ENCODE results near the gene GOSR2. TPM values are rescaled to one million over a fixed set of nuclear protein-coding genes. Genes with fewer than 3 reads are reported as not detected.
A peak's percentile ranks its signal among the peaks of the same experiment; 100 is the strongest.

GOSR2 gene
- total and polyA plus RNA-seq, 2 of the 4 experiments (the other 2 are of a cell fraction), result 63.4 to 75.6 TPM

DNA sequence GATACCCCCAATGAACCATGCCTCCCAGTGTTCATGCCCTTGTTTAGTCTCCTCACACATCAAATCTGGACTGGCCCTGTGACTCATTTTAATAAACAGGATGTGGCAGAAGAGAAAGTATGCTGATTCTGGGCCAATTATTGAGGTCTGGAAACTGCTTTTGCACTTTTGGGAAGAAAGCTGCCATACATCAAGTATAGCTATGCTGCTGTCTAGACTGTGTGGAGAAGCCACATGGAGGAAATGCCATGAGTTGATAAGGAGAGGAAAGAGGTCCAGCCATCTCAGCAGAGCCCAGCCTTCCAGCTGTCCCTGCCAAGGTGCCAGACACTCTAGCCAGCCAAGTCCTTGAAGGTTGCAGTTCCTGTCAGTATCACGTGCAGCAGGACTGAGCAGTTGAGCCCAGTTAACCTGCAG is 39.4 kb downstream of the GOSR2 start:
- Histone ChIP-seq H2AK9ac (replicated peaks; ENCODE audit: low read depth, low read length, poor library complexity) (no peak overlapping the region), H3K14ac (replicated peaks; ENCODE audit: low read depth, low read length) (0 out of 2 replicates have a peak overlapping the region, but pooled peaks have one; percentile 51), H3K36me3 (ENCODE audit: control insufficient read depth, insufficient read depth, low read length) (no peaks in the 10 kb centered on the region), H3K27ac (ENCODE audit: insufficient read depth, low read length) (no peak overlapping the region), H2AK5ac (ENCODE audit: low read depth, low read length) (no peak overlapping the region), H3K56ac (ENCODE audit: extremely low read depth, insufficient read depth, low read length) (no peak overlapping the region; the same call in 1 of the 2 replicates), H3K18ac (ENCODE audit: low read depth, low read length) (no peak overlapping the region), H3K79me1 (ENCODE audit: low read depth in 1 of 2, low read length in 2 of 2) (no peaks in the 10 kb centered on the region), H2BK15ac (ENCODE audit: low read depth, low read length) (no peak overlapping the region), H3K23ac (ENCODE audit: low read depth, low read length) (no peak overlapping the region), H4K5ac (ENCODE audit: low read depth, low read length) (no peak overlapping the region), H3K9me1 (ENCODE audit: insufficient read depth, low read length) (no peaks in the 10 kb centered on the region; the same call in 1 of the 2 replicates), H2BK5ac (ENCODE audit: low read depth, low read length, poor library complexity, severe bottlenecking) (no peak overlapping the region), H3K4me2 (ENCODE audit: low read depth, low read length) (no peak overlapping the region), H2AFZ (replicated peaks; ENCODE audit: low read length, poor library complexity) (no peak overlapping the region), H4K20me1 (ENCODE audit: insufficient read depth, low read length) (no peaks in the 10 kb centered on the region), H3K9me3 (ENCODE audit: control insufficient read depth, insufficient read depth, low read length) (peaks cover 2% of the 10 kb centered on the region; the same call in 1 of the 2 replicates), H3K4me3 (ENCODE audit: insufficient read depth, low read depth, low read length) (no peak overlapping the region), H3K4me1 (ENCODE audit: control insufficient read depth, insufficient read depth, low read length) (peaks cover 2% of the 10 kb centered on the region), H2BK20ac (ENCODE audit: low read depth, low read length) (no peak overlapping the region), H3K9ac (ENCODE audit: low read depth, low read length) (no peak overlapping the region), H2BK120ac (ENCODE audit: low read depth, low read length) (peak overlapping the region; percentile 16; the same call in 1 of the 2 replicates), H3K4ac (ENCODE audit: low read depth, low read length) (no peak overlapping the region), H3K27me3 (ENCODE audit: control insufficient read depth, insufficient read depth, low read length) (peaks cover 24% of the 10 kb centered on the region), H4K8ac (ENCODE audit: low read depth in 2 of 2, low read length in 2 of 2) (no peak overlapping the region), H4K91ac (ENCODE audit: insufficient read depth, low read depth, low read length) (no peak overlapping the region)
- ChIA-PET POLR2A (ENCODE audit: unreplicated experiment) (no interaction called here), CTCF (interaction anchor here (1.3 kb wide), 1 partner anchor 10 kb away, joined by 5 read pairs; no protein-coding TSS in a partner anchor)
- intact Hi-C loops (cut with micrococcal nuclease), result loop anchor here (5.0 kb wide), 1 partner anchor 40 kb away; no protein-coding TSS in a partner anchor
- in situ Hi-C loops (cut with MboI; ENCODE audit: low sequenced_read_pairs), result no loop called here
- TF ChIP-seq RCOR1 (IDR thresholded peaks at IDR 0.05; ENCODE audit: insufficient replicate concordance, low read length), result no peak
- peak; percentile 77 for TF ChIP-seq FOS (IDR thresholded peaks at IDR 0.05; ENCODE audit: low read depth, low read length)
- WGBS, 2 experiments (ENCODE audit: extremely low coverage in 2 of 2, insufficient read length in 1 of 2), result no CpG with 5 or more reads among the region's 1 CpG
- DNase-seq, result peak; percentile 76
- no TSS peak for BruUV-seq (replicated peaks)
- ATAC-seq (ENCODE audit: low read depth), result peak; percentile 90
- dilution Hi-C loops (cut with HindIII; ENCODE audit: low sequenced_read_pairs, unreplicated experiment), result no loop called here
